Activated CD8-positive, alpha-beta memory T cell treated with anti-CD3 and anti-CD28 coated beads, Interleukin-2, amount 50 U/mL, for 24 hours (primary cell): ENCODE results near the gene MARCKS.

ENCODE experiments used
- DNase-seq: peaks from one replicate; pipeline ENCODE4 v3.0.0-alpha.2; 2020; ENCODE audit errors: extremely low read depth

Gene MARCKS

GRCh38 chr6:113853252-113853651 is 3.9 kb upstream of the MARCKS start:
- no peak for DNase-seq

- no peak for DNase-seq
Observed at GRCh38 chr6:113854531-113855499, 2.3 kb upstream of the MARCKS start.

- DNase-seq, result no peak
Observed at GRCh38 chr6:113855500-113856374, 1.4 kb upstream of the MARCKS start.

- DNase-seq, result no peak
Observed at GRCh38 chr6:113856375-113856624, 845 bp upstream of the MARCKS start.

- DNase-seq, result no peak
Observed at GRCh38 chr6:113857556-113858479, 673 bp downstream of the MARCKS start.

- DNase-seq, result peak; percentile 27
Observed at GRCh38 chr6:113858480-113859348, 1.6 kb downstream of the MARCKS start.

- DNase-seq, result no peak
Observed at GRCh38 chr6:113859349-113860180, 2.4 kb downstream of the MARCKS start.

GRCh38 chr6:113860181-113860955 is 3.2 kb downstream of the MARCKS start:
- DNase-seq, result no peak

- no peak for DNase-seq
Observed at GRCh38 chr6:113862112-113862511, 5.0 kb downstream of the MARCKS start.

- no peak for DNase-seq
Observed at GRCh38 chr6:113870917-113871316, 13.8 kb downstream of the MARCKS start.

- DNase-seq, result no peak
Observed at GRCh38 chr6:113871975-113872374, 14.8 kb downstream of the MARCKS start.

GRCh38 chr6:113873043-113873667 is 16.0 kb downstream of the MARCKS start:
- DNase-seq, result no peak

GRCh38 chr6:113875470-113875869 is 18.3 kb downstream of the MARCKS start:
- DNase-seq, result no peak

- no peak for DNase-seq
Observed at GRCh38 chr6:113876695-113877094, 19.6 kb downstream of the MARCKS start.

- no peak for DNase-seq
Observed at GRCh38 chr6:113879186-113880096, 22.3 kb downstream of the MARCKS start.

GRCh38 chr6:113881478-113881980 is 24.4 kb downstream of the MARCKS start:
- DNase-seq, result no peak

- DNase-seq, result no peak
Observed at GRCh38 chr6:113882336-113883022, 25.3 kb downstream of the MARCKS start.
